Adrenal gland (tissue), 12 donors: ENCODE results near the gene KLF11. TPM values are rescaled to one million over a fixed set of nuclear protein-coding genes. Genes with fewer than 3 reads are reported as not detected.
A peak's percentile ranks its signal among the peaks of the same experiment; 100 is the strongest.
"Not testable (repeated sequence)": the region's sequence is repeated elsewhere in the genome, so short reads cannot be mapped to it uniquely, and the experiment has no call there.

Experiments
- DNase-seq, 7 donors: peaks; one replicate each; pipeline ENCODE4 v3.0.0-alpha.2; 2019 to 2020
- H3K27ac ChIP-seq, 5 donors: fragments of 200-600 bp; sonication (generic) in 4 of 5; 1 replicate in 3 of 5; 2 replicates in 2 of 5; pipeline versions ENCODE4 v1.5.1 to v1.8.0; 2016 to 2020; ENCODE audit warnings: mild to moderate bottlenecking in 1 of 5
- H3K27me3 ChIP-seq: fragments of 200-600 bp; 2 replicates; pipeline ENCODE4 v1.8.0; 2021
- H3K36me3 ChIP-seq, 2 donors: fragments of 200-600 bp; replicated peaks in 1 of 2; 1 replicate in 1 of 2; 2 replicates in 1 of 2; pipeline versions ENCODE4 v1.5.1 to v1.8.0; 2018 to 2022
- H3K4me1 ChIP-seq, 2 donors: fragments of 200-600 bp; replicated peaks in 1 of 2; 1 replicate in 1 of 2; 2 replicates in 1 of 2; pipeline versions ENCODE4 v1.5.1 to v1.8.0; 2018 to 2021
- H3K4me3 ChIP-seq, 4 donors: fragments of 200-600 bp; sonication (generic) in 3 of 4; one replicate each; pipeline ENCODE4 v1.5.1; 2016 to 2018
- H3K9me3 ChIP-seq, 3 donors: fragments of 200-600 bp; sonication (generic) in 1 of 3; replicated peaks in 1 of 3; 1 replicate in 2 of 3; 2 replicates in 1 of 3; pipeline versions ENCODE4 v1.5.1 to v1.8.0; 2016 to 2021
- CTCF ChIP-seq, 6 experiments: fragments of 450-650 bp in 4 of 6; fragments of 200-600 bp in 2 of 6; sonication (generic) in 1 of 6; IDR thresholded peaks; 1 replicate in 5 of 6; 2 replicates in 1 of 6; pipeline versions ENCODE4 v1.5.1 to v1.8.0; 2016 to 2021; ENCODE audit warnings: antibody characterized with exemption in 6 of 6, mild to moderate bottlenecking in 2 of 6, moderate library complexity in 1 of 6
- POLR2A ChIP-seq, 2 donors: fragments of 450-650 bp; IDR thresholded peaks; one replicate each; pipeline ENCODE4 v1.6.1; 2017; ENCODE audit warnings: antibody characterized with exemption in 2 of 2, mild to moderate bottlenecking in 2 of 2, moderate library complexity in 1 of 2
- WGBS, 4 donors: extraction: QIAGEN DNeasy Blood & Tissue Kit in 2 of 4; methylation state at CpG; one replicate each; pipeline versions ENCODE4 v1.1.5 to v1.1.7; 2013 to 2017; 5-methylcytosine and 5-hydroxymethylcytosine counted together
- intact Hi-C, 2 donors: fragments of 100-400 bp; cut with DNase I; formaldehyde crosslinking; loops; one replicate each; pipeline versions ENCODE4 v1.14.1 to v1.15.0; 2022 to 2023
- polyA plus RNA-seq, 3 donors: library from polyadenylated mRNA; stranded (reverse); fragments of 200-250 nt in 2 of 3; fragments of 350-450 nt in 1 of 3; fragmentation: Illumina TruSeq in 1 of 3; extraction: RNeasy Lipid Tissue Mini Kit (QIAGEN cat#74804) in 1 of 3; gene quantifications; one replicate each; pipeline ENCODE4 v1.2.3, GENCODE V29; 2013 to 2014
- total RNA-seq, 9 donors: library from RNA; depleted of rRNA in 4 of 9; stranded (reverse); fragments of >200 nt in 4 of 9; fragments of 120-200 nt in 1 of 9; fragmentation: NEBNext Ultra II Directional in 1 of 9; extraction: Animal tissue kit (Norgen Biotek cat#: 25700) in 1 of 9; gene quantifications; one replicate each; pipeline versions ENCODE4 v1.1.0 to v1.2.4, GENCODE V29; 2013 to 2023
- donor health status: healthy with polysubstance abuse.
- donor health status: Bipolar disorder and iron deficiency.
- donor health status: DM: yes; HTN: yes; CAD: no.
- donor health status: DM: no; HTN: no; CAD: no.
- donor health status: DM: no; HTN: no; CAD: no.
- donor health status: DM: yes; HTN: yes; CAD: no.

The KLF11 gene
- total and polyA plus RNA-seq, 12 donors = 6.8 to 75.7 (median 26.1) TPM

- DNase-seq = no peak
- WGBS, 4 donors = 73 to 82% (median 77%) methylated on average over 3 to 4 of the region's 4 CpGs
- Histone ChIP-seq H3K4me3 (no peak overlapping the region), H3K27ac (no peak overlapping the region), H3K36me3 (no peaks in the 10 kb centered on the region), H3K27me3 (peaks cover 32% of the 10 kb centered on the region), H3K9me3 (no peaks in the 10 kb centered on the region), H3K4me1 (no peaks in the 10 kb centered on the region)
- intact Hi-C loops = no loop called here
- TF ChIP-seq POLR2A (IDR thresholded peaks at IDR 0.05) (no peak), CTCF (IDR thresholded peaks at IDR 0.05) (no peak)
Measured at GRCh38 chr2:10086950-10087349, 43.6 kb downstream of the KLF11 start.

GRCh38 chr2:10087360-10087759 is 44.0 kb downstream of the KLF11 start:
- Histone ChIP-seq H3K4me3 (no peak overlapping the region), H3K36me3 (no peaks in the 10 kb centered on the region), H3K4me1 (no peaks in the 10 kb centered on the region), H3K27me3 (peaks cover 27% of the 10 kb centered on the region), H3K27ac (no peak overlapping the region), H3K9me3 (no peaks in the 10 kb centered on the region)
- no peak for TF ChIP-seq CTCF (IDR thresholded peaks at IDR 0.05)
- 66 to 82% (median 73%) methylated on average over 8 of the region's 8 CpGs for WGBS, 4 donors
- no peak for DNase-seq
- intact Hi-C loops = no loop called here

- Histone ChIP-seq H3K4me1 (no peaks in the 10 kb centered on the region), H3K4me3 (no peak overlapping the region), H3K27ac (no peak overlapping the region), H3K27me3 (peaks cover 22% of the 10 kb centered on the region), H3K36me3 (no peaks in the 10 kb centered on the region), H3K9me3 (no peaks in the 10 kb centered on the region)
- intact Hi-C loops = no loop called here
- DNase-seq = no peak
- WGBS, 4 donors = 38 to 57% (median 51%) methylated on average over 5 of the region's 5 CpGs
- TF ChIP-seq CTCF (IDR thresholded peaks at IDR 0.05) (no peak), POLR2A (IDR thresholded peaks at IDR 0.05) (no peak)
Measured at GRCh38 chr2:10089565-10090190, 46.3 kb downstream of the KLF11 start.

GRCh38 chr2:10091182-10091888 is 48.0 kb downstream of the KLF11 start:
- no peak for DNase-seq
- Histone ChIP-seq H3K27me3 (peaks cover 22% of the 10 kb centered on the region), H3K4me3 (peak overlapping the region in 1 of 4 donors; percentile 45), H3K27ac (no peak overlapping the region), H3K36me3 (no peaks in the 10 kb centered on the region), H3K4me1 (no peaks in the 10 kb centered on the region), H3K9me3 (no peaks in the 10 kb centered on the region)
- TF ChIP-seq POLR2A (IDR thresholded peaks at IDR 0.05) (no peak), CTCF (IDR thresholded peaks at IDR 0.05) (no peak)
- WGBS, 4 donors = 20 to 34% (median 27%) methylated on average over 17 to 52 of the region's 52 CpGs
- intact Hi-C loops = no loop called here

GRCh38 chr2:10091889-10092244 is 48.5 kb downstream of the KLF11 start:
- H3K9me3 ChIP-seq, DNase-seq, H3K4me3 ChIP-seq, H3K36me3 ChIP-seq, H3K27ac ChIP-seq, intact Hi-C loops, H3K4me1 ChIP-seq: not testable (repeated sequence)
- WGBS, 4 donors = 90 to 96% (median 94%) methylated on average over 2 of the region's 2 CpGs; no CpG with 5 or more reads in 1 of the 4 donors
- H3K27me3 ChIP-seq = peaks cover 22% of the 10 kb centered on the region
